PC-3 (cell line): ENCODE measurements around the gene SPATA6L.

Experiments used
- CTCF ChIP-seq: fragments of 300-600 bp; sonication (generic); conservative IDR thresholded peaks from 2 replicates; pipeline ENCODE4 v1.5.1; 2017; ENCODE audit warnings: antibody characterized with exemption, low read depth, mild to moderate bottlenecking, low read length
- EZH2 ChIP-seq: fragments of 300-600 bp; sonication (generic); IDR thresholded peaks from one replicate; pipeline ENCODE4 v1.6.1; 2017; ENCODE audit warnings: antibody characterized with exemption, mild to moderate bottlenecking, low read length; ENCODE audit not compliant: unreplicated experiment
- EZH2phosphoT487 ChIP-seq: fragments of 300-600 bp; sonication (generic); IDR thresholded peaks from 2 replicates; pipeline ENCODE4 v1.6.1; 2018; ENCODE audit warnings: mild to moderate bottlenecking, antibody characterized with exemption, low read length, borderline replicate concordance

GRCh38 chr9:4569101-4569500 is 97.2 kb downstream of the SPATA6L start:
- TF ChIP-seq CTCF: no peak
- TF ChIP-seq EZH2: no peak
- no peak for TF ChIP-seq EZH2phosphoT487
